Fibroblast of villous mesenchyme (primary cell): ENCODE data around the gene TSHZ2. TPM values are rescaled to one million over a fixed set of nuclear protein-coding genes. Genes with fewer than 3 reads are reported as not detected.

ENCODE experiments used
- DNase-seq: peaks from one replicate; pipeline ENCODE4 v3.0.0-alpha.2; 2010; ENCODE audit warnings: low read depth
- H3K4me3 ChIP-seq: 2 replicates; pipeline ENCODE4 v1.5.1; 2011; ENCODE audit warnings: low read depth, mild to moderate bottlenecking, low read length
- total RNA-seq: library from RNA; depleted of rRNA; stranded (reverse); fragments of >200 nt; gene quantifications from 2 replicates; pipeline ENCODE4 v1.2.3, GENCODE V29; 2012
- TF ChIP-seq, protein P1 (sequence below): IDR thresholded peaks from 2 replicates; pipeline ENCODE4 v1.5.1; 2012; ENCODE audit warnings: low read depth, mild to moderate bottlenecking, low read length; ENCODE audit not compliant: insufficient read depth

The TSHZ2 gene
- total RNA-seq, 1 donor = 2.6 TPM

GRCh38 chr20:53079828-53080686 lies 107.9 kb downstream of the TSHZ2 start:
- H3K4me3 ChIP-seq = no peak overlapping the region
- TF ChIP-seq, protein P1, sequence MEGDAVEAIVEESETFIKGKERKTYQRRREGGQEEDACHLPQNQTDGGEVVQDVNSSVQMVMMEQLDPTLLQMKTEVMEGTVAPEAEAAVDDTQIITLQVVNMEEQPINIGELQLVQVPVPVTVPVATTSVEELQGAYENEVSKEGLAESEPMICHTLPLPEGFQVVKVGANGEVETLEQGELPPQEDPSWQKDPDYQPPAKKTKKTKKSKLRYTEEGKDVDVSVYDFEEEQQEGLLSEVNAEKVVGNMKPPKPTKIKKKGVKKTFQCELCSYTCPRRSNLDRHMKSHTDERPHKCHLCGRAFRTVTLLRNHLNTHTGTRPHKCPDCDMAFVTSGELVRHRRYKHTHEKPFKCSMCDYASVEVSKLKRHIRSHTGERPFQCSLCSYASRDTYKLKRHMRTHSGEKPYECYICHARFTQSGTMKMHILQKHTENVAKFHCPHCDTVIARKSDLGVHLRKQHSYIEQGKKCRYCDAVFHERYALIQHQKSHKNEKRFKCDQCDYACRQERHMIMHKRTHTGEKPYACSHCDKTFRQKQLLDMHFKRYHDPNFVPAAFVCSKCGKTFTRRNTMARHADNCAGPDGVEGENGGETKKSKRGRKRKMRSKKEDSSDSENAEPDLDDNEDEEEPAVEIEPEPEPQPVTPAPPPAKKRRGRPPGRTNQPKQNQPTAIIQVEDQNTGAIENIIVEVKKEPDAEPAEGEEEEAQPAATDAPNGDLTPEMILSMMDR = no peak
- no peak for DNase-seq

- no peak overlapping the region for H3K4me3 ChIP-seq
- TF ChIP-seq, protein P1 = no peak
- DNase-seq = no peak
Observed at GRCh38 chr20:53080687-53080962, 108.5 kb downstream of the TSHZ2 start.

DNA sequence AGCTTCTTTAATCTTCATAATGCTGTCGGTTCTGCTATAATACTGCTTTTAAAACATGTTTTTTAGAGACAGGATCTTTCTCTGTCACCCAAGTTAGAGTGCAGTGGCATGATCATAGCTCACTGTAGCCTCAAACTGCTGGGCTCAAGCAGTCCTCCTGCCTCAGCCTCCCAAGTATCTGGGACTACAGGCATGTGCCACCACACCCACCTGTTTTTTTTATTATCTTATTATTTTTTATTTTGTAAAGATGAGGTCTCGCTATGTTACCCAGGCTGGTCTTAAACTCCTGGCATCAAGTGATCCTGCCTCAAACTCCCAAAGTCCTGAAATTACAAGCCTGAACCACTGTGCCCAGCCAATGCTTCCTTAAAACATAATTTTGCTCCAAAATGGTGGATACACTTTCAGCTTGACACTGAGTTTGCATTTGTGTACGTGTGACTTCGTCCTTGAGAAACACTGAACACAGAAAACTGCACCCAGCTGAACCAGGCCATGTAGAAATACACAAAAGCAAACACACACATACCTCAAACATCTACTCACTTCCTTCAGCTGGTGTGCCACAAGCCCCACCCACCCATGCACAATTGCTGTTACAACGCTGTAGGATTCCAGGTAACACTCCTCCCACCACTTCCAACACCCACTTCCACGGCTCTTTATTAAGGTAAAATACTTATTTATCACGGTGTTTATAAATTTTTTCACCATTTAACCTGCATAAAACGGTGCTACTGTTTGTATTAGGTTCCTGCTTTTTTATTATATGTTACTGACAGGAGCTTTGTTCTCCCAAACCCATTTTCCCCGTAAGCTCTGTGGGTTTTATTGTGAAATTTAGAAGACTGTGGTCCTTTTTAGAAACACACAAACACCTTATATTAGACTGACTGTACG lies 109.1 kb downstream of the TSHZ2 start:
- TF ChIP-seq, protein P1 = no peak
- DNase-seq = peak; percentile 70
- H3K4me3 ChIP-seq = no peak overlapping the region

- DNase-seq = peak; percentile 82
- no peak overlapping the region for H3K4me3 ChIP-seq
Observed at GRCh38 chr20:53081916-53082863, 110.0 kb downstream of the TSHZ2 start.

DNA sequence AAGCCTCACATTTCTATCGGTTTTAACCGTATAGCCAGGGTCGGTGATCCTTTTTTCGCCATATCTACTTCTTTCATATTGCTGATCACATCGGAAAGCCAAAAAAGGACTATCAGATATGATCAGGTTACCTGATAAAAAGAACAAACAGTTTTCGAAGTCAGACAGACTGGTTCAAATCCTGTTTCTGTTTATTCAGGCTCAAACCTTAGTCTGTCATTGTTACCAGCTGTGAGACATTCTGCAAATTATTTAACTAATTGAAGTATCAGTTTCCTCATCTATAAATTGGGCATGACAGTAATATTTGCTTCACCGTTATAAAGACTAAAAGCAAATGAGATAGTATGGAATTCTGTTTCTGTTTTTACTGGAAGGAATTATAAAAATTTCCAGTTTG lies 111.3 kb downstream of the TSHZ2 start:
- DNase-seq = no peak
- TF ChIP-seq, protein P1 = no peak
- no peak overlapping the region for H3K4me3 ChIP-seq

More at GRCh38 chr20:53081916-53082863, 110.0 kb downstream of the TSHZ2 start:
- TF ChIP-seq, protein P1 = no peak

GRCh38 chr20:53084408-53084997 lies 112.3 kb downstream of the TSHZ2 start:
- TF ChIP-seq, protein P1 = no peak
- H3K4me3 ChIP-seq = no peak overlapping the region
- DNase-seq = no peak
